ENCODE results near the gene XPO5.

Gene XPO5

DNA sequence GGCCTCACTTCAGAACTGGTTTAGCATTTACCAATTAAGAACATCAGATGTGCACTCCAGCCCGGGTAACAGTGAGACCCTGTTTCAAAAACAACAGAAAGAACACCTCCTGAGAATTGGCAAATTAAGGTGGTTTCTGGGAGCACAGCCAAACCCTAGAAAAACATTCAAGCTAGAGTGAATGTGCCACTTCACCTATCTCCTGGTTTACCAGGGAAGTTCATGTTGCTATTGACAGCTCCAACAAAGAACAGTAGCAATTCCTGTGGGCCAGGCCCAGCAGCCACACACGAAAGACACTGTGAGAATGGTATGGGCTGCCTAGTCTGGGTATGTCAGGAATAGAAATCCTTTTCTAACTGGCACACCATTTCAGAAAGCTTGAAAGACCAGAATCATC lies 54.0 kb downstream of the XPO5 start:
- no peak overlapping the region for H3K4ac ChIP-seq (ENCODE audit: low read depth in 1 of 2, low read length in 2 of 2)
- no peak overlapping the region for H3K4me3 ChIP-seq (ENCODE audit: insufficient read depth in 1 of 2, low read depth in 1 of 2, low read length in 2 of 2)
- no peak overlapping the region for H2BK12ac ChIP-seq (ENCODE audit: low read length in 2 of 2)
- H3K79me1 ChIP-seq (replicated peaks; ENCODE audit: low read length, poor library complexity, severe bottlenecking), result peaks cover 23% of the 10 kb centered on the region
- H2BK120ac ChIP-seq (ENCODE audit: low read depth, low read length), result no peak overlapping the region
- no peak overlapping the region for H3K9ac ChIP-seq (ENCODE audit: low read length)
- no peak overlapping the region for H3K14ac ChIP-seq (ENCODE audit: low read length in 2 of 2)
- no peak overlapping the region for H4K91ac ChIP-seq (ENCODE audit: low read length)
- H3K4me2 ChIP-seq (ENCODE audit: low read length, poor library complexity, severe bottlenecking), result no peak overlapping the region
- H3K9me3 ChIP-seq (ENCODE audit: control insufficient read depth, low read length), result no peaks in the 10 kb centered on the region
- WGBS, result 95% methylated on average over 2 of the region's 2 CpGs
- no peak overlapping the region for H3K27ac ChIP-seq (ENCODE audit: low read length, poor library complexity, severe bottlenecking)
- no peak for DNase-seq
- peaks cover 63 to 76% of the 10 kb centered on the region in 2 experiments for H3K36me3 ChIP-seq (ENCODE audit: control insufficient read depth in 1 of 2, insufficient read depth in 2 of 2, low read depth in 1 of 2, low read length in 2 of 2)
- no peaks in the 10 kb centered on the region for H3K4me1 ChIP-seq (ENCODE audit: control insufficient read depth, insufficient read depth, low read depth, low read length)
- no peak overlapping the region for H2BK5ac ChIP-seq (ENCODE audit: low read depth, low read length, poor library complexity, severe bottlenecking)
- H3K23ac ChIP-seq (ENCODE audit: low read length in 2 of 2), result no peak overlapping the region
- H2AFZ ChIP-seq (ENCODE audit: low read depth, low read length), result no peak overlapping the region
- no peak overlapping the region for H3K18ac ChIP-seq (ENCODE audit: low read depth in 1 of 2, low read length in 2 of 2)
- H3K27me3 ChIP-seq (ENCODE audit: control insufficient read depth in 1 of 2, insufficient read depth in 1 of 2, low read length in 2 of 2), result no peaks in the 10 kb centered on the region
- H2BK15ac ChIP-seq (ENCODE audit: low read depth, poor library complexity, severe bottlenecking), result no peak overlapping the region
- no peak overlapping the region for H4K8ac ChIP-seq (ENCODE audit: low read length)
- H2AK5ac ChIP-seq (ENCODE audit: low read length, severe bottlenecking), result no peak overlapping the region

DNA sequence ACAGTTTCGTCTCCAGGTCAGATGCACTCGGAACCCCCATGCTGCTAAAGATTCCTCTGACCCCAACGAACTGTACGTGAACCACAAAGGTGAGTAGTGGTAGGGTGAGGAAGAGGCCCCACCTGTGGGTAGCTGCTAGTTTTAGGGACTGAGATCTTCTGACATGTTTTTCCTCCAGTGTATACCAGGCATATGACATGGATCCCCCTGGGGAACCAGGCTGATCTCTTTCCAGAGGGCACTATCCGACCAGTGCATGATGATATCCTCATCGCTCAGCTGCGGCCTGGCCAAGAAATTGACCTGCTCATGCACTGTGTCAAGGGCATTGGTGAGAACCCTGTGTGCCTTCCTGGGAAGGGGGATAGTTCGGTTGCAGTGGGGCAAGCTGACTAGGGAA lies 55.7 kb downstream of the XPO5 start:
- no peak overlapping the region for H2BK15ac ChIP-seq (ENCODE audit: low read depth, poor library complexity, severe bottlenecking)
- 95% methylated on average over 8 of the region's 8 CpGs for WGBS

GRCh38 chr6:43517505-43518357 lies 58.1 kb downstream of the XPO5 start:
- Histone ChIP-seq H4K91ac (ENCODE audit: low read length) (no peak overlapping the region), H3K27ac (ENCODE audit: low read length, poor library complexity, severe bottlenecking) (no peak overlapping the region), H3K18ac (ENCODE audit: low read depth in 1 of 2, low read length in 2 of 2) (peak overlapping the region; percentile 16 to 26), H3K36me3 (ENCODE audit: control insufficient read depth in 1 of 2, insufficient read depth in 2 of 2, low read depth in 1 of 2, low read length in 2 of 2) (peaks cover 50 to 66% of the 10 kb centered on the region in 2 experiments), H3K14ac (ENCODE audit: low read length in 2 of 2) (no peak overlapping the region), H3K4ac (ENCODE audit: low read depth in 1 of 2, low read length in 2 of 2) (peak overlapping the region; percentile 2 to 57), H3K9ac (ENCODE audit: low read length) (peak overlapping the region; percentile 100), H2AFZ (ENCODE audit: low read depth, low read length) (peak overlapping the region; percentile 15), H2BK5ac (ENCODE audit: low read depth, low read length, poor library complexity, severe bottlenecking) (no peak overlapping the region), H2BK12ac (ENCODE audit: low read length in 2 of 2) (no peak overlapping the region), H3K9me3 (ENCODE audit: control insufficient read depth, low read length) (no peaks in the 10 kb centered on the region), H2BK15ac (ENCODE audit: low read depth, poor library complexity, severe bottlenecking) (no peak overlapping the region), H3K4me1 (ENCODE audit: control insufficient read depth, insufficient read depth, low read depth, low read length) (peaks cover 9% of the 10 kb centered on the region), H2AK5ac (ENCODE audit: low read length, severe bottlenecking) (peak overlapping the region; percentile 32), H3K4me2 (ENCODE audit: low read length, poor library complexity, severe bottlenecking) (peak overlapping the region; percentile 62), H3K4me3 (ENCODE audit: insufficient read depth in 1 of 2, low read depth in 1 of 2, low read length in 2 of 2) (peak overlapping the region; percentile 68 to 100), H4K8ac (ENCODE audit: low read length) (peak overlapping the region; percentile 71), H2BK120ac (ENCODE audit: low read depth, low read length) (no peak overlapping the region), H3K27me3 (ENCODE audit: control insufficient read depth in 1 of 2, insufficient read depth in 1 of 2, low read length in 2 of 2) (no peaks in the 10 kb centered on the region), H3K79me1 (replicated peaks; ENCODE audit: low read length, poor library complexity, severe bottlenecking) (peaks cover 23% of the 10 kb centered on the region), H3K23ac (ENCODE audit: low read length in 2 of 2) (peak overlapping the region in 1 of 2 experiments; percentile 70)
- DNase-seq, result no peak
- WGBS, result 17% methylated on average over 10 of the region's 10 CpGs

More for the DNA sequence above, 55.7 kb downstream of the XPO5 start:
- H2BK5ac ChIP-seq (ENCODE audit: low read depth, low read length, poor library complexity, severe bottlenecking), result no peak overlapping the region
- no peak overlapping the region for H3K4me3 ChIP-seq (ENCODE audit: insufficient read depth in 1 of 2, low read depth in 1 of 2, low read length in 2 of 2)
- H3K4ac ChIP-seq (ENCODE audit: low read depth in 1 of 2, low read length in 2 of 2), result no peak overlapping the region
- H2BK120ac ChIP-seq (ENCODE audit: low read depth, low read length), result no peak overlapping the region
- no peaks in the 10 kb centered on the region for H3K9me3 ChIP-seq (ENCODE audit: control insufficient read depth, low read length)
- no peak overlapping the region for H4K91ac ChIP-seq (ENCODE audit: low read length)
- H4K8ac ChIP-seq (ENCODE audit: low read length), result no peak overlapping the region
- H3K23ac ChIP-seq (ENCODE audit: low read length in 2 of 2), result no peak overlapping the region
- H2BK12ac ChIP-seq (ENCODE audit: low read length in 2 of 2), result no peak overlapping the region
- no peak overlapping the region for H3K14ac ChIP-seq (ENCODE audit: low read length in 2 of 2)
- H3K4me2 ChIP-seq (ENCODE audit: low read length, poor library complexity, severe bottlenecking), result no peak overlapping the region
- H3K27me3 ChIP-seq (ENCODE audit: control insufficient read depth in 1 of 2, insufficient read depth in 1 of 2, low read length in 2 of 2), result no peaks in the 10 kb centered on the region
- H3K9ac ChIP-seq (ENCODE audit: low read length), result peak overlapping the region; percentile 5
- H3K4me1 ChIP-seq (ENCODE audit: control insufficient read depth, insufficient read depth, low read depth, low read length), result peaks cover 8% of the 10 kb centered on the region
- DNase-seq, result no peak
- no peak overlapping the region for H2AFZ ChIP-seq (ENCODE audit: low read depth, low read length)
- H3K18ac ChIP-seq (ENCODE audit: low read depth in 1 of 2, low read length in 2 of 2), result no peak overlapping the region
- H3K36me3 ChIP-seq (ENCODE audit: control insufficient read depth in 1 of 2, insufficient read depth in 2 of 2, low read depth in 1 of 2, low read length in 2 of 2), result peaks cover 54 to 66% of the 10 kb centered on the region in 2 experiments
- H3K79me1 ChIP-seq (replicated peaks; ENCODE audit: low read length, poor library complexity, severe bottlenecking), result peaks cover 23% of the 10 kb centered on the region
- no peak overlapping the region for H3K27ac ChIP-seq (ENCODE audit: low read length, poor library complexity, severe bottlenecking)
- no peak overlapping the region for H2AK5ac ChIP-seq (ENCODE audit: low read length, severe bottlenecking)

- H2BK5ac ChIP-seq (ENCODE audit: low read depth, low read length, poor library complexity, severe bottlenecking), result no peak within 1 kb of the TSS
- peak within 1 kb of the TSS; percentile 2 to 70 for H3K23ac ChIP-seq (ENCODE audit: low read length in 2 of 2)
- H2BK12ac ChIP-seq (ENCODE audit: low read length in 2 of 2), result peak within 1 kb of the TSS in 1 of 2 experiments; percentile 35
- H3K27me3 ChIP-seq (ENCODE audit: control insufficient read depth in 1 of 2, insufficient read depth in 1 of 2, low read length in 2 of 2), result no peaks in the 10 kb centered on the region
- peak; percentile 99 for DNase-seq
- H3K4me2 ChIP-seq (ENCODE audit: low read length, poor library complexity, severe bottlenecking), result peak within 1 kb of the TSS; percentile 72
- H3K4ac ChIP-seq (ENCODE audit: low read depth in 1 of 2, low read length in 2 of 2), result peak within 1 kb of the TSS; percentile 57 to 91
- H2AK5ac ChIP-seq (ENCODE audit: low read length, severe bottlenecking), result peak within 1 kb of the TSS; percentile 32
- WGBS, result under 1% methylated on average over 54 of the region's 57 CpGs
- no peaks in the 10 kb centered on the region for H3K9me3 ChIP-seq (ENCODE audit: control insufficient read depth, low read length)
- H2AFZ ChIP-seq (ENCODE audit: low read depth, low read length), result peak within 1 kb of the TSS; percentile 15
- H3K79me1 ChIP-seq (replicated peaks; ENCODE audit: low read length, poor library complexity, severe bottlenecking), result peaks cover 21% of the 10 kb centered on the region
- peak within 1 kb of the TSS; percentile 90 for H4K91ac ChIP-seq (ENCODE audit: low read length)
- H3K18ac ChIP-seq (ENCODE audit: low read depth in 1 of 2, low read length in 2 of 2), result peak within 1 kb of the TSS; percentile 73
- H3K36me3 ChIP-seq (ENCODE audit: control insufficient read depth in 1 of 2, insufficient read depth in 2 of 2, low read depth in 1 of 2, low read length in 2 of 2), result peaks cover 52 to 66% of the 10 kb centered on the region in 2 experiments
- peak within 1 kb of the TSS; percentile 98 for H2BK15ac ChIP-seq (ENCODE audit: low read depth, poor library complexity, severe bottlenecking)
- H3K14ac ChIP-seq (ENCODE audit: low read length in 2 of 2), result peak within 1 kb of the TSS in 1 of 2 experiments; percentile 5
- peaks cover 9% of the 10 kb centered on the region for H3K4me1 ChIP-seq (ENCODE audit: control insufficient read depth, insufficient read depth, low read depth, low read length)
- H4K8ac ChIP-seq (ENCODE audit: low read length), result peak within 1 kb of the TSS; percentile 71
- H2BK120ac ChIP-seq (ENCODE audit: low read depth, low read length), result peak within 1 kb of the TSS; percentile 27
- peak within 1 kb of the TSS; percentile 73 for H3K27ac ChIP-seq (ENCODE audit: low read length, poor library complexity, severe bottlenecking)
- peak within 1 kb of the TSS; percentile 100 for H3K9ac ChIP-seq (ENCODE audit: low read length)
- peak within 1 kb of the TSS; percentile 69 to 100 for H3K4me3 ChIP-seq (ENCODE audit: insufficient read depth in 1 of 2, low read depth in 1 of 2, low read length in 2 of 2)
Observed at GRCh38 chr6:43516697-43517504, 58.9 kb downstream of the XPO5 start, which contains the start of the genes POLR1C and YIPF3. Gene POLR1C (plus strand): TSS chr6:43517089. CDS start chr6:43517110, 21 bp downstream. Gene YIPF3 (minus strand): TSS chr6:43516926. CDS start chr6:43516807, 119 bp downstream.

Data from mesenchymal stem cell (in vitro differentiated cells and primary cell).